NB4 (cell line): ENCODE measurements around the gene NCK2.

Experiments used
- DNase-seq: peaks from one replicate; pipeline ENCODE4 v3.0.0; 2010; ENCODE audit warnings: low read depth
- H3K4me3 ChIP-seq: one replicate; pipeline ENCODE4 v1.5.1; 2011; ENCODE audit warnings: mild to moderate bottlenecking, low read depth, low read length, moderate library complexity
- CTCF ChIP-seq: IDR thresholded peaks from one replicate; pipeline ENCODE4 v1.5.1; 2012; ENCODE audit warnings: low read depth, low read length
- MAX ChIP-seq: IDR thresholded peaks from 2 replicates; pipeline ENCODE4 v1.6.1; 2011; ENCODE audit warnings: low read depth, low read length
- MYC ChIP-seq: IDR thresholded peaks from 2 replicates; pipeline ENCODE4 v1.6.1; 2011; ENCODE audit warnings: low read depth, low read length
- POLR2A ChIP-seq: IDR thresholded peaks from 2 replicates; pipeline ENCODE4 v1.6.1; 2011; ENCODE audit warnings: mild to moderate bottlenecking; ENCODE audit not compliant: insufficient read length; ENCODE audit errors: extremely low read depth

NCK2 gene

GRCh38 chr2:105711394-105711793, 33.3 kb upstream of the NCK2 start:
- no peak for TF ChIP-seq POLR2A
- TF ChIP-seq CTCF: no peak
- TF ChIP-seq MAX: no peak
- TF ChIP-seq MYC: no peak
- H3K4me3 ChIP-seq: no peak overlapping the region
- DNase-seq: no peak

- TF ChIP-seq CTCF (no peak), MYC (no peak), MAX (no peak), POLR2A (no peak)
- H3K4me3 ChIP-seq: no peak overlapping the region
- DNase-seq: no peak
These were observed 32.4 kb upstream of the NCK2 start for GRCh38 chr2:105712166-105712915.

- H3K4me3 ChIP-seq: no peak overlapping the region
- DNase-seq: peak; percentile 15
- TF ChIP-seq MAX (no peak), CTCF (no peak), MYC (no peak), POLR2A (no peak)
These were observed 31.6 kb upstream of the NCK2 start for GRCh38 chr2:105712981-105713596.

GRCh38 chr2:105714141-105714540, 30.6 kb upstream of the NCK2 start:
- no peak overlapping the region for H3K4me3 ChIP-seq
- TF ChIP-seq POLR2A: no peak
- no peak for TF ChIP-seq CTCF
- TF ChIP-seq MYC: no peak
- no peak for TF ChIP-seq MAX
- DNase-seq: no peak

GRCh38 chr2:105718846-105719481, 25.7 kb upstream of the NCK2 start:
- peak; percentile 28 for DNase-seq
- TF ChIP-seq MAX (no peak), MYC (no peak), POLR2A (no peak), CTCF (no peak)
- no peak overlapping the region for H3K4me3 ChIP-seq
